ENCODE results near the gene UBA5. TPM values are rescaled to one million over a fixed set of nuclear protein-coding genes. Genes with fewer than 3 reads are reported as not detected.

The UBA5 gene
- 23.3 to 29.7 TPM (median 24.9 TPM) in 5 replicates for total RNA-seq (2022; extraction: Qiagen RNA extraction)

GRCh38 chr3:132660052-132660810 is at the start of gene UBA5:
Gene UBA5 (plus strand): TSS chr3:132660329. CDS start chr3:132660538, 209 bp downstream.

GRCh38 chr3:132659365-132660051 is 621 bp upstream of the UBA5 start, which contains the start of gene ACAD11:
Gene ACAD11 (minus strand): TSS chr3:132659809. CDS start chr3:132659751, 58 bp downstream.

GRCh38 chr3:132722165-132723023 is 62.3 kb downstream of the UBA5 start, which contains the start of gene NPHP3:
Gene NPHP3 (minus strand): TSS chr3:132722409. CDS start chr3:132722355, 54 bp downstream.

Other genes starting within 250 kb of the UBA5 start
- 10.2 to 14.3 TPM (median 13.2 TPM) in 5 replicates for gene DNAJC13, start 242.8 kb upstream of the UBA5 start, total RNA-seq (2022; extraction: Qiagen RNA extraction)
- gene ACKR4, start 63.1 kb upstream of the UBA5 start, total RNA-seq (2022; extraction: Qiagen RNA extraction) = not detected in 5 replicates
- 4.6 to 7.9 TPM (median 5.2 TPM) in 5 replicates for gene ACAD11, start 520 bp upstream of the UBA5 start, total RNA-seq (2022; extraction: Qiagen RNA extraction)
- 6.1 to 8.9 TPM (median 7.9 TPM) in 5 replicates for gene NPHP3, start 62.1 kb downstream of the UBA5 start, total RNA-seq (2022; extraction: Qiagen RNA extraction)

Measured in A549 treated with CORT108297 at 1 μM for 4 hours (cell line).